HFFc6 (cell line): ENCODE measurements around the gene SYNJ2. TPM values are rescaled to one million over a fixed set of nuclear protein-coding genes. Genes with fewer than 3 reads are reported as not detected.

Experiments
- DNase-seq: peaks from one replicate; pipeline ENCODE4 v3.0.0-alpha.2; 2018
- H3K27ac Mint-ChIP-seq: 2 replicates; pipeline ENCODE4 v1.8.0; 2020; ENCODE audit warnings: mild to moderate bottlenecking, mixed read lengths
- H3K27me3 Mint-ChIP-seq: 2 replicates; pipeline ENCODE4 v1.8.0; 2021; ENCODE audit warnings: mild to moderate bottlenecking, moderate library complexity, mixed read lengths; ENCODE audit not compliant: insufficient read depth
- H3K36me3 Mint-ChIP-seq: 2 replicates; pipeline ENCODE4 v1.8.0; 2021; ENCODE audit warnings: low read depth, mixed read lengths
- H3K4me1 Mint-ChIP-seq: 2 replicates; pipeline ENCODE4 v1.8.0; 2020; ENCODE audit warnings: low read depth, mixed read lengths
- H3K4me3 Mint-ChIP-seq: 2 replicates; pipeline ENCODE4 v1.8.0; 2020; ENCODE audit warnings: mild to moderate bottlenecking, moderate library complexity, mixed read lengths
- H3K9me3 Mint-ChIP-seq: 2 replicates; pipeline ENCODE4 v1.8.0; 2020; ENCODE audit warnings: mild to moderate bottlenecking, mixed read lengths
- CTCF ChIP-seq: fragments of 200-600 bp; sonication (generic); IDR thresholded peaks from 2 replicates; pipeline ENCODE4 v1.5.0; 2021; ENCODE audit warnings: antibody characterized with exemption, mild to moderate bottlenecking
- total RNA-seq, 6 experiments: library from RNA; stranded (reverse); fragmentation: NEBNext Ultra II Directional; extraction: Animal tissue kit (Norgen Biotek cat#: 25700); gene quantifications; 2 replicates in 1 of 6; 3 replicates in 5 of 6; pipeline ENCODE4 v1.2.3, GENCODE V29; 2021

The SYNJ2 gene
- total RNA-seq, 6 experiments from 2014 or later: 31.8 to 46.4 (median 41.3) TPM

- DNase-seq: no peak
- H3K4me3 Mint-ChIP-seq: peak overlapping the region; percentile 85; the same call in 1 of the 2 replicates
- H3K9me3 Mint-ChIP-seq: no peaks in the 10 kb centered on the region
- peak overlapping the region; percentile 100 for H3K27ac Mint-ChIP-seq
- peaks cover 34% of the 10 kb centered on the region for H3K4me1 Mint-ChIP-seq
- H3K27me3 Mint-ChIP-seq: no peaks in the 10 kb centered on the region; the same call in 1 of the 2 replicates
- peaks cover 16% of the 10 kb centered on the region for H3K36me3 Mint-ChIP-seq
- no peak for TF ChIP-seq CTCF
Measured at GRCh38 chr6:158024566-158025297, 43.1 kb downstream of the SYNJ2 start.

GRCh38 chr6:158026054-158026900 is 44.6 kb downstream of the SYNJ2 start:
- Mint-ChIP-seq H3K4me1 (peaks cover 49% of the 10 kb centered on the region), H3K4me3 (peak overlapping the region; percentile 85), H3K9me3 (no peaks in the 10 kb centered on the region), H3K27me3 (peaks cover 3% of the 10 kb centered on the region), H3K36me3 (peaks cover 13% of the 10 kb centered on the region), H3K27ac (peak overlapping the region; percentile 100)
- TF ChIP-seq CTCF: peak; percentile 64
- peak; percentile 96 for DNase-seq

- Mint-ChIP-seq H3K27ac (peak overlapping the region; percentile 100), H3K36me3 (peaks cover 13% of the 10 kb centered on the region), H3K9me3 (no peaks in the 10 kb centered on the region), H3K4me3 (peak overlapping the region; percentile 85), H3K27me3 (peaks cover 8% of the 10 kb centered on the region), H3K4me1 (peaks cover 57% of the 10 kb centered on the region)
- TF ChIP-seq CTCF: no peak
- no peak for DNase-seq
Measured at GRCh38 chr6:158026901-158027589, 45.4 kb downstream of the SYNJ2 start.

- no peak overlapping the region for H3K4me3 Mint-ChIP-seq
- DNase-seq: no peak
- H3K27ac Mint-ChIP-seq: peak overlapping the region; percentile 100
- TF ChIP-seq CTCF: no peak
- H3K9me3 Mint-ChIP-seq: no peaks in the 10 kb centered on the region
- peaks cover 61% of the 10 kb centered on the region for H3K4me1 Mint-ChIP-seq
- peaks cover 13% of the 10 kb centered on the region for H3K36me3 Mint-ChIP-seq
- H3K27me3 Mint-ChIP-seq: peaks cover 8% of the 10 kb centered on the region
Measured at GRCh38 chr6:158027590-158028285, 46.1 kb downstream of the SYNJ2 start.

GRCh38 chr6:158028421-158028820 is 46.8 kb downstream of the SYNJ2 start:
- Mint-ChIP-seq H3K27me3 (peaks cover 10% of the 10 kb centered on the region), H3K27ac (peak overlapping the region; percentile 100; the same call in 1 of the 2 replicates), H3K4me3 (no peak overlapping the region), H3K4me1 (peaks cover 61% of the 10 kb centered on the region), H3K9me3 (no peaks in the 10 kb centered on the region), H3K36me3 (peaks cover 13% of the 10 kb centered on the region)
- no peak for TF ChIP-seq CTCF
- DNase-seq: no peak
